ENCODE results near the gene FYN.

GRCh38 chr6:111738156-111738555, 135.1 kb downstream of the FYN start:
- TF ChIP-seq CTCF (conservative IDR thresholded peaks at IDR 0.05) (no peak), ZFX (IDR thresholded peaks at IDR 0.05) (no peak)

Measured in C4-2B (cell line).